Trophoblast cell (in vitro differentiated cells and primary cell): ENCODE data around the gene TMEM232.

ENCODE experiments used
- DNase-seq, 2 donors: peaks; one replicate each; pipeline ENCODE4 v3.0.0-alpha.2; 2016
- H2AFZ ChIP-seq: 2 replicates; pipeline ENCODE4 v1.6.1; 2013; ENCODE audit warnings: low read length, moderate library complexity, mild to moderate bottlenecking; ENCODE audit not compliant: insufficient read depth, poor library complexity
- H2AK5ac ChIP-seq: 2 replicates; pipeline ENCODE4 v1.6.1; 2013; ENCODE audit warnings: mild to moderate bottlenecking, low read length
- H2BK120ac ChIP-seq: 2 replicates; pipeline ENCODE4 v1.6.1; 2013; ENCODE audit warnings: low read length, mild to moderate bottlenecking, moderate library complexity; ENCODE audit not compliant: insufficient read depth, poor library complexity
- H2BK12ac ChIP-seq: 2 replicates; pipeline ENCODE4 v1.6.1; 2013; ENCODE audit warnings: mild to moderate bottlenecking, low read length, moderate library complexity
- H2BK5ac ChIP-seq: 2 replicates; pipeline ENCODE4 v1.6.1; 2013; ENCODE audit warnings: low read length, low read depth, moderate library complexity, mild to moderate bottlenecking; ENCODE audit not compliant: poor library complexity
- H3K14ac ChIP-seq: 2 replicates; pipeline ENCODE4 v1.6.1; 2013; ENCODE audit warnings: mild to moderate bottlenecking, low read length
- H3K18ac ChIP-seq: 2 replicates; pipeline ENCODE4 v1.6.1; 2013; ENCODE audit warnings: mild to moderate bottlenecking, low read length
- H3K23ac ChIP-seq: 2 replicates; pipeline ENCODE4 v1.6.1; 2013; ENCODE audit warnings: low read length
- H3K27ac ChIP-seq: 2 replicates; pipeline ENCODE4 v1.5.1; 2013; ENCODE audit warnings: low read depth, mild to moderate bottlenecking, inconsistent platforms, low read length, moderate library complexity
- H3K27me3 ChIP-seq: 2 replicates; pipeline ENCODE4 v1.6.1; 2013; ENCODE audit warnings: inconsistent platforms, mild to moderate bottlenecking, low read length, moderate library complexity; ENCODE audit not compliant: insufficient read depth
- H3K36me3 ChIP-seq, 2 experiments: 1 replicate in 1 of 2; 2 replicates in 1 of 2; pipeline ENCODE4 v1.6.1; 2013; ENCODE audit warnings: low read length in 2 of 2, mild to moderate bottlenecking in 2 of 2, moderate library complexity in 1 of 2; ENCODE audit not compliant: insufficient read depth in 2 of 2, control insufficient read depth in 1 of 2
- H3K4ac ChIP-seq: 2 replicates; pipeline ENCODE4 v1.6.1; 2013; ENCODE audit warnings: low read depth, mild to moderate bottlenecking, low read length, moderate library complexity
- H3K4me1 ChIP-seq, 2 experiments: 1 replicate in 1 of 2; 2 replicates in 1 of 2; pipeline ENCODE4 v1.6.1; 2013; ENCODE audit warnings: low read length in 2 of 2, mild to moderate bottlenecking in 2 of 2, moderate library complexity in 1 of 2; ENCODE audit not compliant: insufficient read depth in 2 of 2, control insufficient read depth in 1 of 2
- H3K4me2 ChIP-seq: 2 replicates; pipeline ENCODE4 v1.6.1; 2013; ENCODE audit warnings: inconsistent platforms, mild to moderate bottlenecking, low read length, moderate library complexity
- H3K4me3 ChIP-seq: 2 replicates; pipeline ENCODE4 v1.5.1; 2013; ENCODE audit warnings: mild to moderate bottlenecking, low read depth, low read length, inconsistent platforms
- H3K79me1 ChIP-seq: one replicate; pipeline ENCODE4 v1.6.1; 2013; ENCODE audit warnings: low read length
- H3K79me2 ChIP-seq: 2 replicates; pipeline ENCODE4 v1.6.1; 2013; ENCODE audit warnings: low read length, mild to moderate bottlenecking; ENCODE audit not compliant: control insufficient read depth, insufficient read depth, poor library complexity
- H3K9ac ChIP-seq: 2 replicates; pipeline ENCODE4 v1.6.1; 2013; ENCODE audit warnings: mild to moderate bottlenecking, low read length
- H3K9me3 ChIP-seq: 2 replicates; pipeline ENCODE4 v1.6.1; 2013; ENCODE audit warnings: low read depth, mild to moderate bottlenecking, control low read depth, inconsistent platforms, low read length; ENCODE audit not compliant: insufficient read depth
- H4K12ac ChIP-seq: 2 replicates; pipeline ENCODE4 v1.6.1; 2013; ENCODE audit warnings: low read depth, mild to moderate bottlenecking, low read length, moderate library complexity
- H4K8ac ChIP-seq: 2 replicates; pipeline ENCODE4 v1.6.1; 2013; ENCODE audit warnings: low read depth, mild to moderate bottlenecking, low read length, moderate library complexity
- H4K91ac ChIP-seq: one replicate; pipeline ENCODE4 v1.6.1; 2013; ENCODE audit warnings: low read depth, mild to moderate bottlenecking, low read length, moderate library complexity
- WGBS: extraction: QIAGEN DNeasy Blood & Tissue Kit; methylation state at CpG from one replicate; pipeline ENCODE4 v1.1.7; 2013; ENCODE audit warnings: missing lambda C conversion rate; ENCODE audit not compliant: insufficient read length, insufficient coverage; ENCODE audit errors: extremely low coverage; 5-methylcytosine and 5-hydroxymethylcytosine counted together

Gene TMEM232

DNA sequence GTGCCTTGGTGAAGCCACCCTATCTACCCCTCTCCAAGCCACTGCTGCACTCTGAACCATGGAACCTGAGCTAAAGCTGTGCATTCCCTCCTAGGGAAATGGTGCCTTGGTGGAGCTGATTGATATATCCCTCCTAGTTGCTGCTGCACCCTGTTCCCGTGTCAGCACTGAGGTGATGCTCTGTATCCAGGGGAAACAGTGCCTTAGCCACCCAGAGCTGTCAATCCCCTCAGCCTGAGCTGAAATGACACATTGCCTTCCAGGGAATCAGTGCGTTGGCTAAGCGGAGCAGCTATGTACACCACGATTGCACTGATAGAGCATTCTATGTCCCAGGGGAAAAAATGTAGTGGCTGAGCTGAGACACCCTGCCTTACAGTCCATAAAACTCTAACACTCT, 257.0 kb downstream of the TMEM232 start:
- no peaks in the 10 kb centered on the region for H3K4me1 ChIP-seq
- H3K4me3 ChIP-seq, result peak overlapping the region; percentile 36
- DNase-seq, result no peak
- no peak overlapping the region for H3K23ac ChIP-seq
- no peak overlapping the region for H2BK5ac ChIP-seq
- H3K79me2 ChIP-seq, result no peaks in the 10 kb centered on the region
- H3K27me3 ChIP-seq, result no peaks in the 10 kb centered on the region
- no peak overlapping the region for H4K8ac ChIP-seq
- no peaks in the 10 kb centered on the region for H3K9me3 ChIP-seq
- H3K79me1 ChIP-seq, result no peaks in the 10 kb centered on the region
- no peak overlapping the region for H2BK12ac ChIP-seq
- no peak overlapping the region for H2AFZ ChIP-seq
- H3K18ac ChIP-seq, result no peak overlapping the region
- H3K4me2 ChIP-seq, result no peak overlapping the region
- H2AK5ac ChIP-seq, result no peak overlapping the region
- peak overlapping the region; percentile 57 for H3K9ac ChIP-seq
- H4K91ac ChIP-seq, result no peak overlapping the region
- H3K4ac ChIP-seq, result no peak overlapping the region
- no peak overlapping the region for H3K27ac ChIP-seq
- no peak overlapping the region for H4K12ac ChIP-seq
- no peaks in the 10 kb centered on the region for H3K36me3 ChIP-seq
- no peak overlapping the region for H3K14ac ChIP-seq
- WGBS, result no CpG with 5 or more reads among the region's 4 CpGs
- H2BK120ac ChIP-seq, result no peak overlapping the region

DNA sequence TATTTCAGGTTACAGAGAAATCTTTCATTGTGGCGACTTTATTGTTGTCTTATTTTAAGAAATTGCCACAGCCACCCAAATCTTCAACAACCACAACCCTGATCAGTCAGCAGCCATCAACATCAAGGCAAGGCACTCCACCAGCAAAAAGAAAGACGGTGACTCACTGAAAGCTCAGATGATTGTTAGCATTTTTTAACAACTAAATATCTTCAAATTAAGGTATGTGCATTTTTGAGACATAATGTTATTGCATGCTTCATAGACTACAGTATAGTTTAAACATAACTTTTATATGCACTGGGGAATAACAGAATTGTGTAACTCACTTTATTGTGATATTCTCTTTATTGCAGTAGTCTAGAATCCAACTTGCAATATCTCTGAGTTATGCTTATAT, 263.4 kb downstream of the TMEM232 start:
- H3K27ac ChIP-seq, result no peak overlapping the region
- H3K4me3 ChIP-seq, result no peak overlapping the region
- H2BK12ac ChIP-seq, result no peak overlapping the region
- DNase-seq, result peak in 1 of 2 donors; percentile 5
- no peak overlapping the region for H2BK5ac ChIP-seq
- no CpG with 5 or more reads among the region's 2 CpGs for WGBS
- no peaks in the 10 kb centered on the region for H3K79me1 ChIP-seq
- no peaks in the 10 kb centered on the region for H3K36me3 ChIP-seq
- H3K9me3 ChIP-seq, result no peaks in the 10 kb centered on the region
- no peaks in the 10 kb centered on the region for H3K27me3 ChIP-seq
- H2BK120ac ChIP-seq, result no peak overlapping the region
- H3K18ac ChIP-seq, result no peak overlapping the region
- H4K91ac ChIP-seq, result no peak overlapping the region
- H2AFZ ChIP-seq, result no peak overlapping the region
- H3K4ac ChIP-seq, result no peak overlapping the region
- H3K79me2 ChIP-seq, result no peaks in the 10 kb centered on the region
- H2AK5ac ChIP-seq, result no peak overlapping the region
- no peaks in the 10 kb centered on the region for H3K4me1 ChIP-seq
- H3K23ac ChIP-seq, result no peak overlapping the region
- H3K14ac ChIP-seq, result no peak overlapping the region
- H3K4me2 ChIP-seq, result no peak overlapping the region
- H3K9ac ChIP-seq, result no peak overlapping the region
- no peak overlapping the region for H4K12ac ChIP-seq
- no peak overlapping the region for H4K8ac ChIP-seq

- no peak overlapping the region for H3K14ac ChIP-seq
- H2AK5ac ChIP-seq, result no peak overlapping the region
- no peak overlapping the region for H2BK120ac ChIP-seq
- no peak overlapping the region for H3K18ac ChIP-seq
- no peaks in the 10 kb centered on the region for H3K36me3 ChIP-seq
- H4K91ac ChIP-seq, result no peak overlapping the region
- no peaks in the 10 kb centered on the region for H3K79me1 ChIP-seq
- no peak overlapping the region for H3K4me2 ChIP-seq
- DNase-seq, result no peak
- no peak overlapping the region for H4K12ac ChIP-seq
- H3K9ac ChIP-seq, result no peak overlapping the region
- no peaks in the 10 kb centered on the region for H3K79me2 ChIP-seq
- H3K9me3 ChIP-seq, result no peaks in the 10 kb centered on the region
- H3K4me1 ChIP-seq, result no peaks in the 10 kb centered on the region
- H3K23ac ChIP-seq, result no peak overlapping the region
- no peak overlapping the region for H3K4ac ChIP-seq
- H2BK12ac ChIP-seq, result no peak overlapping the region
- H4K8ac ChIP-seq, result no peak overlapping the region
- no CpG with 5 or more reads among the region's 4 CpGs for WGBS
- H3K27ac ChIP-seq, result no peak overlapping the region
- H3K4me3 ChIP-seq, result no peak overlapping the region
- H3K27me3 ChIP-seq, result no peaks in the 10 kb centered on the region
- H2BK5ac ChIP-seq, result no peak overlapping the region
- no peak overlapping the region for H2AFZ ChIP-seq
Measured at GRCh38 chr5:110460837-110461236, 265.6 kb downstream of the TMEM232 start.

GRCh38 chr5:110458313-110458712, 268.2 kb downstream of the TMEM232 start:
- no peak overlapping the region for H2BK120ac ChIP-seq
- no peak for DNase-seq
- no CpG with 5 or more reads among the region's 1 CpG for WGBS
- H3K4ac ChIP-seq, result no peak overlapping the region
- H3K9ac ChIP-seq, result no peak overlapping the region
- H4K12ac ChIP-seq, result no peak overlapping the region
- H3K9me3 ChIP-seq, result no peaks in the 10 kb centered on the region
- no peak overlapping the region for H2BK12ac ChIP-seq
- H3K4me2 ChIP-seq, result no peak overlapping the region
- no peak overlapping the region for H3K23ac ChIP-seq
- H3K4me1 ChIP-seq, result no peaks in the 10 kb centered on the region
- no peak overlapping the region for H2AK5ac ChIP-seq
- no peak overlapping the region for H3K4me3 ChIP-seq
- H3K14ac ChIP-seq, result no peak overlapping the region
- no peaks in the 10 kb centered on the region for H3K27me3 ChIP-seq
- no peak overlapping the region for H2BK5ac ChIP-seq
- H4K8ac ChIP-seq, result no peak overlapping the region
- H3K27ac ChIP-seq, result no peak overlapping the region
- H3K79me2 ChIP-seq, result no peaks in the 10 kb centered on the region
- no peak overlapping the region for H2AFZ ChIP-seq
- H4K91ac ChIP-seq, result no peak overlapping the region
- H3K79me1 ChIP-seq, result no peaks in the 10 kb centered on the region
- H3K18ac ChIP-seq, result no peak overlapping the region
- H3K36me3 ChIP-seq, result no peaks in the 10 kb centered on the region
